HFFc6 (cell line): ENCODE results near the gene TPH2. TPM values are rescaled to one million over a fixed set of nuclear protein-coding genes. Genes with fewer than 3 reads are reported as not detected.

Experiments
- DNase-seq: peaks from one replicate; pipeline ENCODE4 v3.0.0-alpha.2; 2018
- H3K27ac Mint-ChIP-seq: 2 replicates; pipeline ENCODE4 v1.8.0; 2020; ENCODE audit warnings: mild to moderate bottlenecking, mixed read lengths
- H3K27me3 Mint-ChIP-seq: 2 replicates; pipeline ENCODE4 v1.8.0; 2021; ENCODE audit warnings: mild to moderate bottlenecking, moderate library complexity, mixed read lengths; ENCODE audit not compliant: insufficient read depth
- H3K36me3 Mint-ChIP-seq: 2 replicates; pipeline ENCODE4 v1.8.0; 2021; ENCODE audit warnings: low read depth, mixed read lengths
- H3K4me1 Mint-ChIP-seq: 2 replicates; pipeline ENCODE4 v1.8.0; 2020; ENCODE audit warnings: low read depth, mixed read lengths
- H3K4me3 Mint-ChIP-seq: 2 replicates; pipeline ENCODE4 v1.8.0; 2020; ENCODE audit warnings: mild to moderate bottlenecking, moderate library complexity, mixed read lengths
- H3K9me3 Mint-ChIP-seq: 2 replicates; pipeline ENCODE4 v1.8.0; 2020; ENCODE audit warnings: mild to moderate bottlenecking, mixed read lengths
- CTCF ChIP-seq: fragments of 200-600 bp; sonication (generic); IDR thresholded peaks from 2 replicates; pipeline ENCODE4 v1.5.0; 2021; ENCODE audit warnings: antibody characterized with exemption, mild to moderate bottlenecking
- total RNA-seq, 6 experiments: library from RNA; stranded (reverse); fragmentation: NEBNext Ultra II Directional; extraction: Animal tissue kit (Norgen Biotek cat#: 25700); gene quantifications; 2 replicates in 1 of 6; 3 replicates in 5 of 6; pipeline ENCODE4 v1.2.3, GENCODE V29; 2021

The TPH2 gene
- total RNA-seq, 6 experiments from 2014 or later: not detected

GRCh38 chr12:71958457-71958856, 19.8 kb downstream of the TPH2 start:
- H3K27ac Mint-ChIP-seq: peak overlapping the region; percentile 69
- TF ChIP-seq CTCF: no peak
- H3K4me3 Mint-ChIP-seq: peak overlapping the region; percentile 50
- H3K9me3 Mint-ChIP-seq: no peaks in the 10 kb centered on the region
- H3K27me3 Mint-ChIP-seq: no peaks in the 10 kb centered on the region
- DNase-seq: peak; percentile 5
- peaks cover 52% of the 10 kb centered on the region for H3K4me1 Mint-ChIP-seq
- no peaks in the 10 kb centered on the region for H3K36me3 Mint-ChIP-seq

GRCh38 chr12:71958993-71959578, 20.4 kb downstream of the TPH2 start:
- no peaks in the 10 kb centered on the region for H3K9me3 Mint-ChIP-seq
- H3K36me3 Mint-ChIP-seq: no peaks in the 10 kb centered on the region
- TF ChIP-seq CTCF: no peak
- H3K4me3 Mint-ChIP-seq: peak overlapping the region; percentile 50
- H3K4me1 Mint-ChIP-seq: peaks cover 52% of the 10 kb centered on the region
- peak; percentile 35 for DNase-seq
- H3K27me3 Mint-ChIP-seq: no peaks in the 10 kb centered on the region
- H3K27ac Mint-ChIP-seq: peak overlapping the region; percentile 69

- H3K4me1 Mint-ChIP-seq: peaks cover 6% of the 10 kb centered on the region; the same call in 1 of the 2 replicates
- no peak overlapping the region for H3K4me3 Mint-ChIP-seq
- no peaks in the 10 kb centered on the region for H3K9me3 Mint-ChIP-seq
- H3K27ac Mint-ChIP-seq: no peak overlapping the region
- H3K27me3 Mint-ChIP-seq: no peaks in the 10 kb centered on the region; the same call in 1 of the 2 replicates
- DNase-seq: peak; percentile 5
- no peak for TF ChIP-seq CTCF
- no peaks in the 10 kb centered on the region for H3K36me3 Mint-ChIP-seq
Measured at GRCh38 chr12:71967211-71967610, 28.6 kb downstream of the TPH2 start.

GRCh38 chr12:71969330-71969729, 30.7 kb downstream of the TPH2 start:
- Mint-ChIP-seq H3K27me3 (peaks cover 1% of the 10 kb centered on the region), H3K27ac (no peak overlapping the region), H3K36me3 (peaks cover 4% of the 10 kb centered on the region; the same call in 1 of the 2 replicates), H3K9me3 (peaks cover 5% of the 10 kb centered on the region), H3K4me1 (peaks cover 6% of the 10 kb centered on the region; the same call in 1 of the 2 replicates), H3K4me3 (no peak overlapping the region)
- no peak for DNase-seq
- TF ChIP-seq CTCF: no peak

- Mint-ChIP-seq H3K27ac (no peak overlapping the region), H3K36me3 (peaks cover 6% of the 10 kb centered on the region; the same call in 1 of the 2 replicates), H3K9me3 (peaks cover 7% of the 10 kb centered on the region), H3K4me3 (no peak overlapping the region), H3K27me3 (peaks cover 2% of the 10 kb centered on the region), H3K4me1 (peaks cover 6% of the 10 kb centered on the region; the same call in 1 of the 2 replicates)
- no peak for TF ChIP-seq CTCF
- DNase-seq: no peak
Measured at GRCh38 chr12:71970031-71970430, 31.4 kb downstream of the TPH2 start.
